GM18526 (cell line): Measurements from ENCODE around the gene WNT7B.

ENCODE experiments used
- POLR2A ChIP-seq: IDR thresholded peaks from 3 replicates; pipeline ENCODE4 v1.6.1; 2011; ENCODE audit not compliant: insufficient read length; ENCODE audit errors: extremely low read depth

The WNT7B gene

DNA sequence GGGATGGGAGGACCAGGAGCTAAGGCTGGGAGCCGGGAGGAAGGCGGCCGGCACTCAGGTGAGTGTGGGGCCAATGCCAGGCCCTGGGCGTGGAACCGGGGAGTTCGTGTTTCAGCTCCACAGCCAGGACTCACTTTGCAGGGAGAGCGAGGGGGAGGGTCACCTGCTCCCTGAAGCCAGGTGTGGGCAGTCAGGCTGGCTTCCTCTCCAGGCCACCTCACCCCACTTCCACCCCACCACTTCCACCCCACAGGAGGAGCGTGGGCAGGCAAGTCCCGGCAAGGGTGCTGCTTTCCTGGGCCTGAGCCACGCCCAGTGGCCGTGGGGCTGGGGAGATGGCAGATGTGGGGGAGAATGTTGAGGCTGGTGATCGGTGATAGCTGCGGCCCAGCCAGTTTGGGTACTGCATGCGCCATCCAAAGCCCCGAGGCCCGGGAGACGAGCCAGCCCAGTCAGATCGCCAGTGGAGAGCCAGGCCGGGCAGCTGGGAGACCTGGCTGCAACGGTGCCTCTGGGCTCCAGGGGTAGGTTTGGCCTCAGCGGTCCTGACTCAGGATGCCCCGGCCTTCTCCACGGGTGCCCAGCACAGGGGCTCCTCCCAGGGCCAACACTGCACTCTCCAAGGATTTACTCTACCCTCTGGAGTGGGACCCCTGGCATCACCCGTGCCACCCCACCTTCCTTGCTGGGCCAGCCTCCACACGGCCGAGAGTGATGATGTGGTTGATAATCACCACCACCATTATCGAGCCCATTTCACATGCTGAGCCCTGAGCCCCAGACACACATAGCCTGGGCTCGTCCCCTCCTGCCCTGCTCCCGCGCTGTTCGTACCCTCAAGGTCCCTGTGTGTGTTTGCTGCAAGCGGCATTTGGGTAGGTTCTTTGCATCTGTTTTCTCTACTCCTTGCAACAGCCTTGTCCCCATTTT is 93.8 kb downstream of the WNT7B start:
- no peak for TF ChIP-seq POLR2A

DNA sequence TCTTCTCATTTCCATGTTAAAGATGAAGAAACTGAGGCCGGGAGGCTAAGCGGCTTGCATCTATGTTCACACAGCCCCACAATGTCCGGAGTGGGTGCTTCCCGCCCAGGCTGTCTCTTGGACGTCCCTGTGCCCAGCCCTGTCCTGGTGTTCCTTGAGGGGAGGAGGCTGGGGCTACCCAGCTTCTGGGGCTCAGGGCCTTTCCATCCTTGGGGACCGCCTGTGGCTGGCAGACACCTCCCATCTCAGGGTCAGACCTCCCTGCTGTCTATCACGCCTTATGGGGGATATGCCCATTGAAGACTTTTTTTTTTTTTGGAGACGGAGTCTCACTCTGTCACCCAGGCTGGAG is 95.5 kb downstream of the WNT7B start:
- no peak for TF ChIP-seq POLR2A

DNA sequence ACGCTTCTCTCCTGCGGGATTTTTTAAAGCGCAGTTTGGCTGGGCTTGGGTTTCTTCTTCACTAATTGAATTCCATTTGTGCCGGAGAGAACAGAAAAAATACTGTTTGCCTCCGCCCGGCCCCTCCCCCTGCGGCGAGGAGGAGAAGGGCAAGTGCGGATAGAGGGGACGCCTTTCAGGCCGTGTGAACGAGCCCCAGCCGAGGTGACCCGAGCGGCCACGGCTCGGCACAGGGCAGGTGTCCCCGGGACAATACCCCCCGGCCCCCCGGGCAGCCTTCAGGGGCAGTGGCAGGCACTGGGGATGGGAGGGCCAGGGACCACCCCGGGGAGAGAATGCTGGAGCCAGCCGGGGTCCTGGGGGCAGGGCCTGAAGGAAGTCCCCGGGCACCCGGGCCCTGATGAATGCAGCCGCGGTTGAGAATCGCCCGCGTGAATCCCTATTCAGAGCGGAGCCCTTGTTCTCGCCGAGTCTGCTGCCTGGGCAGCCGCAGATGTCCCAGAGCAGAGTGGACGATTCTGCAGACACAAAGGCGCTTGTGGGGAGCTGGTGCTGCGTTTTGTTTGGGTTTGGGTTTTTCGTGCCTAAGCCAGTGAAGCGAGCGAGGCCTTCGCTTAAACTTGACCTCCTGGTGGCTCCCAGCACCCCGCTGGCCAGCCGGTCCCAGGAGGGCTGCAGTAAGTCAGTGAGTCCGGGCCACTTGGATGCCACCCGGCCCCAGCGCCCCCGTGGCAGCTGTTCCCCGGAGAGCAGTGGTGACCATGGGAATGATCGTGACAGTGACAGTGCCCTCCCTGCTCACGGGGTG is 96.0 kb downstream of the WNT7B start:
- no peak for TF ChIP-seq POLR2A

DNA sequence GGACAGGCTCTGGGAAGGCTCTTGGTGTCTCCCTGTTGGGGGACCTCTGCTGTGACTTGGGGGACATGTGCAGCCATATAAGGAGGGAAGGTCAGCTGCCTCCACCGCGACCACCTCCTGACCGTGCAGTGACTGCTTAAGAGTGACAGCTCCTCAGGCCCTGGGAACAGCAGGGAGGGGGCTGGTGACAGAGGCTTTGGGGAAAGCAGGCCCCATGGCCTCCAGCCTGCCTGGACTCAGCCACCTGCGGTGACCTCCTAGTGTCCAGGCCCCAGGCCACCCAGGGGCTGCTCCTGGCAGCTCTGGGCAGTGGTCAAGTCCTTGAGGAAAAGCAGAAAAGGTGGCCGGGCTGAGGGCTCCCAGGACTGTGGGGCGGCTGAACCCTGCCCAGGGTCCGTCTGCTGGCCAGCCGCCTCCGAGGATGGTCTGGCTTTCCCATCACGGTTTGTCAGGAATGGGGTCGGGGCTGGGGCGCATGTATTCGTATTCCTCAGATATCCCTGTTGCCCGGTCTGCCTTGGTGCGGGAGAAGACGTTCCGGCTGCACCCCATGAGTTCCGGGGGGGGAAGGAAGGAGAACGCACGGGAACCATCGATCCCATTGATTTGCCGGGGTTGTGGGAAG is 96.8 kb downstream of the WNT7B start:
- TF ChIP-seq POLR2A: no peak

DNA sequence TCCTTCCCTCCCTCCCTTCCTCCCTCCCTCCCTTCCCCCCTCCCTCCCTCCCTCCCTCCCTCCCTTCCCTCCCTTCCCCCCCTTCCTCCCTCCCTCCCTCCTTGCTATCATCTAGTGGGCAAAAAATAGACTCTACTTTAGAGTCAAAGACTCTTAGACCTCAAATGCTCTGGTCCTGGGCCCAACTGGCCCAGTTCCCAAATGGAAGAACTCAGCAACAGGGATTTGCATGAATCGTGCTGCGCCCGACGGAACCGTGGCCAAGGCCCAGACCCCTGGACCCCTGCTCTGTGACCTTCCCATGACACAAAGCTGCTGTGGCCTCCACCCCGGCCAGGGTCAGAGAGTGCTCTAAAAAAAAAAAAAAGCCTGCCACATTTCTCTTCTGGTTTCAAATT is 97.4 kb downstream of the WNT7B start:
- no peak for TF ChIP-seq POLR2A

DNA sequence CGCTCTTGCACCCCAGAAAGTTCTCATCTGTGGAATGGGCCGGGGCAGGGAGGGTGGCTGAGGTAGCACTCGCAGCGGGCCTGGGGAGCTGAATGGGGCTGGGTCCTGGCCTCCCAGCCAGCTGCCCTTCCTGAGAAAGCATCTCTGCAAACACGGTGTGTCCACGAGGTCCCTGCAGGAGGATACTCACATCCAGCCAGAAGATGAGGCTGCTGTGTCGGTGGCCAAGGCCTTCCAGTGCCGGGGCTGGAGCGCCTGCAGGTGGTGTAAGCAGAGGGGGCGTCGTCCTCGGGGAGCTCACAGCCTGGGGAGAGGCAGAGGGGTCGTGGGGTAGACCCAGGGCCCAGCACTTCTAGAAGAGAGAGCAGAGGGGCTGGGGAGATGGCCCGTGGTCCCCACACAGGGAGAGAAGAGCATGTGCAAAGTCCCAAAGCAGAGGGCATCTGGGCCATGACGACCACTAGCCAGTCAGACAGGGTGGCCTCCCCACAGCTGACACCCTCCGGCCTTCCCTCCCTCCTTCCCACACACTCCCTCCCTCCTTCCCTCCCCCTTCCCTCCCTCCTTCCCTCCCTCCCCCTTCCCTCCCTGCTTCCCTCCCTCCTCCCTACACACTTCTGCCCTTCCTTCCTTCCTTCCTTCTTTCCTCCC is 97.9 kb downstream of the WNT7B start:
- no peak for TF ChIP-seq POLR2A

DNA sequence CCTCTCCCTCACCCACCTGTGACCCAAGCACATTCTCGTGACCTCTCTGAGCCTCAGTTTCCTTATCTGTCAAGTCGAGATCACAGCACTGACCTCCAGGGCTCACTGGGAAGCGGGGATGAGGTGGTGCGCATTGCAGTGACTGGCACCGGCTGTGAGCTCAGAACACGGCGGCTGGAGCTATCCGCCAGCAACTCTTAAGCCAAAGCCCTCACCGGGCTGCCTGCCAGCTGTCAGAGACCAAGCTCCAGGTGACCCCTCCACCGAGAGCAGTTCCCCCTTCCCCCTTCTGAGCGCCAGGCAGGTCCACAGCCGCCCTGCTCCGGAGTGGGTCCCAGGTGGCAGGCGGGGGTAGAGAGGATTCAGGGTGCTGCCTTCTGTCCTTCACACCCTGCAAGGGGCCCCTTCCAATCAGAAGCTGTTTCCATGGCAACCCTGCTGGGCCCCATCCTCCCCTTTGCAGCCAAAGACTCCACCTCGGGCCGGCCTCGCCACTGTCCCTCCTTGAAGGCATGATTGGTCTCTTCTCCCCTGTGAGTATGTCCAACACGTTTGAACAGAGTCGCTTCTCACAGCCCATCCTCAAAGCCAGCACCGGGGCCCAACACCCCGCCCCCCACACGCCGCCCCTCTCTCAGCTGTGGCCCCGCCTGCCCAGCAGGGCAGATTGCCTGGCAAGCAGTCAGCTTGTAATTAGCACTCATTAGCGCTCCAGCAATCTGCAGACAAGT is 98.7 kb downstream of the WNT7B start:
- no peak for TF ChIP-seq POLR2A

DNA sequence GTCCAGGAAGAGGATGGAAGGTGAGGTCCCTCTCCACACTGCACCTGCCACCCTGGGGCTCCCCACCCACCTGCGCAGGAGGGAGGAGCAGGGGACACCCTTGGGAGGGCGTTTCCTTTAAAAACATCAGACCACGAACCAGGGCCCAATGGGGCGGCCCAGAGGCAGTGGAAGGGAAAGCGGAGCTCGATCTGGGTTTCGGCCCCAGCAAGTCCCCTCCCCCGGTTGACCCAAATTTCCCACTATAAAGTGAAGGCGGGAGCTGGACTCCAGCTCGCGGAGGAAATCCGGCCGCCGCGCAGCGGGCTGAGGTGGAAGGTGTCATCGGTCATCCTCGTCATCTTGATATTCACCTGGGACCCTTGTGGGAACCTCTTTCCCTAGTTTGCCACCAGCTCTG is 99.3 kb downstream of the WNT7B start:
- TF ChIP-seq POLR2A: no peak

DNA sequence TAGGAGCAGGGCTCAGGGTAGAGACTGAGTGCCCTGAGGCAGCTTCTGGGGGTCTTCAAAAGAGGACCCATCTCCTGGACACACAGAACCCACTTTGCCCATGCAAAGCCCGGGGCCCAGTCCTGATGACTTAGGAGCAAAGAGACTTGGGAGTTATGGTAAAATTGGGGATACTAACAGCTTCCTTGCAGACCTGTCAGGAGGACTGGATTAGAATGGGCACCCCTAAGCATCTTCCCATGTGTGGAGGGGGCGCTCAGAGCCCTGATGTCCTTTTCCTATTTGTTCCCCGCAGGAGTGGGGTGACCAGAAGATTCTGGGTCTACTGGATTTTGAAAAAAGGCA is 100.0 kb downstream of the WNT7B start:
- TF ChIP-seq POLR2A: no peak

DNA sequence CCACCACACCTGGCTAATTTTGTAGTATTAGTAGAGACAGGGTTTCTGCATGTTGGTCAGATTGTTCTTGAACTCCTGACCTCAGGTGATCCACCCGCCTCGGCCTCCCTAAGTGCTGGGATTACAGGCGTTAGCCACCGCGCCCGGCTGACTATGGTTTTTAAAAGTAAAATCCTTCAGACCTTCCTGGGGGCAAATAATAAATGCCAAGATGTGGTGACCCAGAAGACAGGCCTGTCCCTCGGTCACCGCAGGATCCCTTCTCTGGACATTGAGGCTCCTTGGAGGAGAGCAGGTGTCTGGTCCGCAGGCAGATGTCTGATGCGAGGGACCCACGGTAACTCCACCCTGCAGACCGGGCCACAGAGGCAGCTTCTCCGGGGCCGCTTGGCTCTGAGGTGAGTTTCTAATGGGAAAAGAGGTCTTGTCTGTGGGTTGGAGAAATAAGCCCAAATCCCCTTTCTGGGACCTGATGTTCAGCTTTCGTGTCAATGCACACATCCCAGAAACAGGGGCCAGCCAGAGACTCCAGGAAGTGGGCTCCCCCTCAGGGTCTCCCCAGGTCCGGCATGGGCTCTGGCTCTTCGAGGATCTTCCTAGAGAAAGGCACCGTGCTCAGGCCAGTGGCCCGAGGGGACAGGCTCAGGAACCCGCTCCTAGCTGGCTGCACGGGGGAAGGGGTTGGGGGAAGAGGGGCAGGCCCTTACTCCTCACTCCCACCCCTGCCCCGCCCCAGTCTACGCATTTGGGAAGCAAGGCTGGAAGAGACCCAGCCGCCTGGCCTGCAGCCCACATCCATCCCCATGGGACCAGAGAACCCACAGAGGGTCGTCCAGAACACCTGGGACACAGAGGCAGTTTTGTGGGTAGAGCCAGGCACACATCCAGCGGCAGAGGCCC is 100.6 kb downstream of the WNT7B start:
- TF ChIP-seq POLR2A: no peak

DNA sequence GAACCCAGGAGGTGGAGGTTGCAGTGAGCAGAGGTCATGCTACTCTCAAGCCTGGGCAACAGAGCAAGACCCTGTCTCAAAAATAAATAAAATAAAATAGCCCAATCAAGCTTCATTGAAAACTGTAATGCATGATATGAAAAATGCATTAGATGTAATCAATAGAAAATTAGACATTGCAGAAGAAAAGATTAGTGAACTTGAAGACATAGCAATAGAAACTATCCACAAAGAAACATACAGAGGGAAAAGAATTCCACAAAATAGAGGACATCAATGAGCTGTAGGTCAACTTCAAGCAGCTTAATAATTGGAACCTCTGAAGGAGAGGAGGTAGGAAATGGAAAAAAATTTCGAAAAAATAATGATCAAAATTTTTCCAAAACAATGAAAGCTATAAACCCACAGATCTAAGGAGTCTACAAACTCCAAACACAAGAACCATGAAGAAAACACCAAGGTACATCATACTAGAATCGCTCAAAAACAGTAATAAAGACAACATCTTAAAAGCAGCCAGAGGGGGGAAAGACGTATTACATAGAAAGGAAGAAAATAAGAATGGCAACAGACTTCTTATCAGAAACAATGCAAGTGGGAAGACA is 104.2 kb downstream of the WNT7B start:
- TF ChIP-seq POLR2A: no peak

DNA sequence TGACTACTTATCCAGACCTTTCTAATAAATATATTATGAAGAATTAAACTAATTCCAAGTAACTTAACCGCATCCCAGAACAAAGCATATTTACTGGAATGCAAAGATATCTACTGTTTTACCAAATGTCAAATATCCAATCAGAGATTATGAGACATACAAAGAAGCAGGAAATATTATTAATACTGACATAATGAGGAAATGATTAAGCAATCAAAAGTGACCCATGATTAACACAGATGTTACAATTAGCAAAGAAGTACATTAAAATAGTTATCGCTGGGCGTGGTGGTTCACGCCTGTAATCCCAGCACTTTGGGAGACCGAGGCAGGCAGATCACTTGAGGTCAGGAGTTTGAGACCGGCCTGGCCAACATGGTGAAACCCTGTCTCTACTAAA is 105.2 kb downstream of the WNT7B start:
- TF ChIP-seq POLR2A: no peak
